HCT116 (cell line): ENCODE data around the gene HSD17B12. TPM values are rescaled to one million over a fixed set of nuclear protein-coding genes. Genes with fewer than 3 reads are reported as not detected.

Experiments
- ATAC-seq: fragments of 200-7000 bp; cut with Tn5 transposase; 2 replicates; pipeline ENCODE4 v1.9.1; 2020; ENCODE audit warnings: mild to moderate bottlenecking, moderate library complexity
- BruUV-seq: library from RNA; stranded (reverse); fragments of 400-500 nt; replicated peaks from 2 replicates; lab custom pipeline; 2021; lab: Mats Ljungman, UMichigan
- CTCF ChIA-PET: fragments of 300-600 bp; sonication (Branson Sonifier 250); formaldehyde crosslinking; loops from one replicate; lab custom pipeline; 2021; ENCODE audit warnings: antibody characterized with exemption; lab: Charles Lee
- POLR2A ChIA-PET: fragments of 300-600, 350-600 bp; sonication (Branson Sonifier 250); formaldehyde crosslinking; loops from one replicate; lab custom pipeline; 2021; ENCODE audit warnings: antibody characterized with exemption; lab: Charles Lee
- RAD21 ChIA-PET, 2 experiments: fragments of 300-600 bp; sonication (Branson Sonifier 250); formaldehyde crosslinking; loops; one replicate each; lab custom pipeline; 2023; ENCODE audit warnings: low total read pairs in 2 of 2; ENCODE audit not compliant: uncharacterized antibody in 2 of 2, unreplicated experiment in 2 of 2, low non-redundant PET in 1 of 2; lab: Charles Lee
- DNase-seq: peaks from one replicate; pipeline ENCODE4 v3.0.0-alpha.2; 2010; ENCODE audit warnings: low read depth, low spot score
- H2AFZ ChIP-seq: fragments of 200-600 bp; shearing (Covaris generic), sonication (generic); 2 replicates; pipeline ENCODE4 v1.6.1; 2017; ENCODE audit warnings: low read depth, mixed run types, mixed read lengths, antibody characterized with exemption, low read length; ENCODE audit not compliant: poor library complexity, severe bottlenecking
- H3K27ac ChIP-seq: 2 replicates; pipeline ENCODE4 v1.5.1; 2012; ENCODE audit warnings: low read depth, low read length
- H3K27me3 ChIP-seq: fragments of 200-600 bp; sonication (generic); 2 replicates; pipeline ENCODE4 v1.6.1; 2016; ENCODE audit warnings: mixed run types, low read length, mixed read lengths; ENCODE audit not compliant: insufficient read depth
- H3K36me3 ChIP-seq, 2 experiments: fragments of 200-500 bp in 1 of 2; fragments of 200-600 bp in 1 of 2; sonication (Bioruptor generic) in 1 of 2; sonication (generic) in 1 of 2; 2 replicates each; pipeline versions ENCODE4 v1.5.1 to v1.6.1; 2014 to 2016; ENCODE audit warnings: low read length in 2 of 2, inconsistent platforms in 1 of 2, mixed read lengths in 1 of 2, mixed run types in 1 of 2; ENCODE audit not compliant: insufficient read depth in 2 of 2, control insufficient read depth in 1 of 2
- H3K4me1 ChIP-seq, 2 experiments: fragments of 200-600 bp in 1 of 2; sonication (generic) in 1 of 2; 2 replicates each; pipeline versions ENCODE4 v1.5.1 to v1.6.1; 2012 to 2017; ENCODE audit warnings: low read length in 2 of 2, inconsistent platforms in 1 of 2, mild to moderate bottlenecking in 1 of 2, mixed read lengths in 1 of 2, mixed run types in 1 of 2, moderate library complexity in 1 of 2; ENCODE audit not compliant: insufficient read depth in 2 of 2, control insufficient read depth in 1 of 2
- H3K4me2 ChIP-seq: fragments of 200-600 bp; sonication (generic); 2 replicates; pipeline ENCODE4 v1.6.1; 2017; ENCODE audit warnings: mixed run types, low read length, mixed read lengths
- H3K4me3 ChIP-seq, 2 experiments: fragments of 200-600 bp in 1 of 2; sonication (generic) in 1 of 2; replicated peaks in 1 of 2; 2 replicates each; pipeline ENCODE4 v1.5.1; 2011 to 2016; ENCODE audit warnings: low read length in 2 of 2, control low read depth in 1 of 2, low read depth in 1 of 2, mild to moderate bottlenecking in 1 of 2, mixed read lengths in 1 of 2, mixed run types in 1 of 2
- H3K79me2 ChIP-seq: fragments of 200-600 bp; sonication (generic); 2 replicates; pipeline ENCODE4 v1.6.1; 2017; ENCODE audit warnings: mild to moderate bottlenecking, mixed run types, low read length, moderate library complexity, mixed read lengths; ENCODE audit not compliant: insufficient read depth
- H3K9ac ChIP-seq: fragments of 200-600 bp; sonication (generic); 2 replicates; pipeline ENCODE4 v1.6.1; 2016; ENCODE audit warnings: low read length, mixed read lengths
- H3K9me2 ChIP-seq: fragments of 200-600 bp; sonication (generic), shearing (Covaris generic); 2 replicates; pipeline ENCODE4 v1.6.1; 2017; ENCODE audit warnings: mixed run types, mild to moderate bottlenecking, moderate library complexity; ENCODE audit not compliant: insufficient read depth
- H3K9me3 ChIP-seq, 2 experiments: fragments of 200-500 bp in 1 of 2; fragments of 200-600 bp in 1 of 2; sonication (Bioruptor generic) in 1 of 2; sonication (generic) in 1 of 2; 2 replicates each; pipeline ENCODE4 v1.6.1; 2014 to 2017; ENCODE audit warnings: low read length in 2 of 2, mixed read lengths in 2 of 2, inconsistent platforms in 1 of 2, low read depth in 1 of 2, mild to moderate bottlenecking in 1 of 2, mixed run types in 1 of 2, moderate library complexity in 1 of 2; ENCODE audit not compliant: control insufficient read depth in 1 of 2, insufficient read depth in 1 of 2
- H4K20me1 ChIP-seq: fragments of 200-600 bp; sonication (generic), shearing (Covaris generic); 2 replicates; pipeline ENCODE4 v1.6.1; 2017; ENCODE audit warnings: mixed run types, mild to moderate bottlenecking, moderate library complexity; ENCODE audit not compliant: insufficient read depth
- ATF3 ChIP-seq: IDR thresholded peaks from 2 replicates; pipeline ENCODE4 v1.6.1; 2012
- CBX3 ChIP-seq: IDR thresholded peaks from 2 replicates; pipeline ENCODE4 v1.6.1; 2012; ENCODE audit warnings: low read depth
- CEBPB ChIP-seq: IDR thresholded peaks from 2 replicates; pipeline ENCODE4 v1.6.1; 2012; ENCODE audit warnings: low read depth
- CTCF ChIP-seq, 3 experiments: fragments of 200-600 bp in 1 of 3; sonication (generic) in 1 of 3; IDR thresholded peaks in 2 of 3; conservative IDR thresholded peaks in 1 of 3; 2 replicates each; pipeline ENCODE4 v1.5.1; 2012 to 2017; ENCODE audit warnings: low read depth in 2 of 3, low read length in 2 of 3, antibody characterized with exemption in 1 of 3, borderline replicate concordance in 1 of 3, control low read depth in 1 of 3, mild to moderate bottlenecking in 1 of 3, mixed read lengths in 1 of 3, mixed run types in 1 of 3, moderate library complexity in 1 of 3; ENCODE audit not compliant: insufficient read depth in 1 of 3
- EZH2 ChIP-seq: fragments of 200-600 bp; sonication (generic); IDR thresholded peaks from 2 replicates; pipeline ENCODE4 v1.6.1; 2017; ENCODE audit warnings: antibody characterized with exemption, mixed run types
- FOSL1 ChIP-seq: IDR thresholded peaks from 2 replicates; pipeline ENCODE4 v1.6.1; 2012; ENCODE audit warnings: low read depth
- JUND ChIP-seq: IDR thresholded peaks from 2 replicates; pipeline ENCODE4 v1.6.1; 2012
- POLR2AphosphoS5 ChIP-seq: IDR thresholded peaks from 2 replicates; pipeline ENCODE4 v1.6.1; 2011; ENCODE audit warnings: mild to moderate bottlenecking, low read depth, low read length, moderate library complexity
- RAD21 ChIP-seq: IDR thresholded peaks from 2 replicates; pipeline ENCODE4 v1.6.1; 2012; ENCODE audit warnings: low read depth, mild to moderate bottlenecking
- SP1 ChIP-seq: IDR thresholded peaks from 2 replicates; pipeline ENCODE4 v1.6.1; 2012; ENCODE audit warnings: low read depth
- SRF ChIP-seq: IDR thresholded peaks from 2 replicates; pipeline ENCODE4 v1.6.1; 2012; ENCODE audit warnings: low read depth
- TCF7L2 ChIP-seq: IDR thresholded peaks from 2 replicates; pipeline ENCODE4 v1.7.0; 2011; ENCODE audit warnings: borderline replicate concordance, inconsistent platforms; ENCODE audit not compliant: insufficient read depth, insufficient read length; ENCODE audit errors: extremely low read depth
- ZBTB33 ChIP-seq: IDR thresholded peaks from 2 replicates; pipeline ENCODE4 v1.6.1; 2011; ENCODE audit warnings: mild to moderate bottlenecking, low read length, moderate library complexity; ENCODE audit not compliant: insufficient replicate concordance; ENCODE audit errors: extremely low read depth
- ZFX ChIP-seq: fragments of 450-650 bp; IDR thresholded peaks from 2 replicates; pipeline ENCODE4 v1.6.1; 2017
- intact Hi-C: fragments of 100-400 bp; cut with micrococcal nuclease; formaldehyde crosslinking; loops from 2 replicates; pipeline ENCODE4 v1.10.0; 2022
- total RNA-seq: library from RNA; stranded (reverse); gene quantifications from one replicate; pipeline ENCODE4 v1.2.1, GENCODE V29; 2021; ENCODE audit not compliant: unreplicated experiment

HSD17B12 gene
- total RNA-seq, 1 experiment from 2014 or later: 83.7 TPM

DNA sequence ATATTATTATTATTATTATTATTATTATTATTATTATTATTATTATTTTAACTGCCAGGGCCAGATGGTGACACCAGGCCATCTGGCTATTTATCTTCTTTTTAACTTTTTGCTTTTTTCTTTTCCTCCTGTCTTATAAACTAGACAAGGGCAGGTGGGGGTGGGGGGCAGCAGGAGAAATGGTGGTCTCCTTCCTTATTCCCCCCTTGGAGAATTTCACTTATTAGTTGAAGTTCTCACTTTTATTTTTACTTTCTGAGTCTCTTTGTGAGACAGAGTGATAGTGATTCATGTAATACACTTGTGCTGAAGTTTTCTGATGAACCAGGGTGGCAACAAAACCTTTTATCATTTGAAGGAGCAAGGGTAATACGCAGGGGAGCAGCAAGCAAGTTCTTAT is 103.8 kb downstream of the HSD17B12 start:
- Histone ChIP-seq H2AFZ (no peak overlapping the region), H3K4me1 (peaks cover 0 to 5% of the 10 kb centered on the region in 2 experiments; a peak in 2 of 4 replicates), H4K20me1 (no peaks in the 10 kb centered on the region), H3K27me3 (no peaks in the 10 kb centered on the region), H3K9me2 (no peaks in the 10 kb centered on the region), H3K9me3 (peaks cover 0 to 3% of the 10 kb centered on the region in 2 experiments; a peak in 2 of 4 replicates), H3K36me3 (0 out of 4 replicates have a peak, but pooled peaks cover 0 to 4% of the 10 kb centered on the region in 2 experiments), H3K79me2 (peaks cover 10% of the 10 kb centered on the region; the same call in 1 of the 2 replicates), H3K27ac (no peak overlapping the region), H3K4me3 (no peak overlapping the region), H3K9ac (no peak overlapping the region), H3K4me2 (no peak overlapping the region)
- CTCF ChIA-PET: interaction anchor here (1.6 kb wide), 1 partner anchor 68 kb away, joined by 4 read pairs; no protein-coding TSS in a partner anchor
- POLR2A ChIA-PET: no interaction called here
- RAD21 ChIA-PET: no interaction called here
- ATAC-seq (no peak), DNase-seq (no peak)
- no peak for TF ChIP-seq CEBPB
- intact Hi-C loops: no loop called here
- BruUV-seq: no TSS peak

DNA sequence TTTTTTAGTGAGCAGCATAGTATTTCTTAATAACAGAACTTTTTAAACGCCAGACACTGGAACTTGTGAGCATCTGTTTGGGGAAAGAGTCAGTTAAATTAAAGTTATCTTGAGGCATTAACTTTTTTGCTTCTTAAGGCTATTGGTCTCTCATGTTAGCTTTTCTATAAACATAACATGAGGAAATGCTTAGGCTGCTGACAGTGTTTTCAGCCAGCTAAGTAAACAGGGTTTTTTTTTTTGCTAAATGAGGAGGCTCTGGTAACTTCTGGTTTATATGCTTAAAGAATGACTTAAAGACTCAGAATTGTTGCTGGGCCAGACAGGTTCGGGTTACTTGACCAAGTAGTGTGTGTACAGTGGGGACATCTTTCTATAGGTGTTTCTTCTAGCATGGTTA is 104.3 kb downstream of the HSD17B12 start:
- Histone ChIP-seq H3K79me2 (peaks cover 10% of the 10 kb centered on the region; the same call in 1 of the 2 replicates), H3K4me2 (no peak overlapping the region), H3K27ac (no peak overlapping the region), H3K36me3 (0 out of 4 replicates have a peak, but pooled peaks cover 0 to 4% of the 10 kb centered on the region in 2 experiments), H3K4me1 (peaks cover 5 to 11% of the 10 kb centered on the region in 2 experiments), H3K9me3 (peaks cover 0 to 3% of the 10 kb centered on the region in 2 experiments; a peak in 2 of 4 replicates), H3K27me3 (no peaks in the 10 kb centered on the region), H4K20me1 (no peaks in the 10 kb centered on the region), H3K9ac (no peak overlapping the region), H3K4me3 (no peak overlapping the region), H3K9me2 (no peaks in the 10 kb centered on the region), H2AFZ (no peak overlapping the region)
- ChIA-PET RAD21 (no interaction called here), CTCF (interaction anchor here (1.6 kb wide), 1 partner anchor 67 kb away, joined by 4 read pairs; no protein-coding TSS in a partner anchor), POLR2A (no interaction called here)
- intact Hi-C loops: no loop called here
- BruUV-seq: no TSS peak
- DNase-seq (no peak), ATAC-seq (no peak)
- TF ChIP-seq ZBTB33 (no peak), CBX3 (no peak), CTCF (IDR thresholded peaks at IDR 0.05 in 2 of 3, conservative IDR thresholded peaks at IDR 0.05 in 1 of 3; ENCODE audit: borderline replicate concordance in 1 of 3, insufficient read depth in 1 of 3, low read depth in 2 of 3, low read length in 2 of 3) (no peak), RAD21 (no peak), TCF7L2 (no peak), EZH2 (no peak), POLR2AphosphoS5 (no peak), SRF (no peak), JUND (no peak), SP1 (no peak), ATF3 (no peak), ZFX (no peak), FOSL1 (no peak)
